Trophoblast cell (in vitro differentiated cells and primary cell): ENCODE results near the gene TBC1D22A.

Source experiments
- DNase-seq, 2 donors: peaks; one replicate each; pipeline ENCODE4 v3.0.0-alpha.2; 2016
- H2AFZ ChIP-seq: 2 replicates; pipeline ENCODE4 v1.6.1; 2013; ENCODE audit warnings: low read length, moderate library complexity, mild to moderate bottlenecking; ENCODE audit not compliant: insufficient read depth, poor library complexity
- H2AK5ac ChIP-seq: 2 replicates; pipeline ENCODE4 v1.6.1; 2013; ENCODE audit warnings: mild to moderate bottlenecking, low read length
- H2BK120ac ChIP-seq: 2 replicates; pipeline ENCODE4 v1.6.1; 2013; ENCODE audit warnings: low read length, mild to moderate bottlenecking, moderate library complexity; ENCODE audit not compliant: insufficient read depth, poor library complexity
- H2BK12ac ChIP-seq: 2 replicates; pipeline ENCODE4 v1.6.1; 2013; ENCODE audit warnings: mild to moderate bottlenecking, low read length, moderate library complexity
- H2BK5ac ChIP-seq: 2 replicates; pipeline ENCODE4 v1.6.1; 2013; ENCODE audit warnings: low read length, low read depth, moderate library complexity, mild to moderate bottlenecking; ENCODE audit not compliant: poor library complexity
- H3K14ac ChIP-seq: 2 replicates; pipeline ENCODE4 v1.6.1; 2013; ENCODE audit warnings: mild to moderate bottlenecking, low read length
- H3K18ac ChIP-seq: 2 replicates; pipeline ENCODE4 v1.6.1; 2013; ENCODE audit warnings: mild to moderate bottlenecking, low read length
- H3K23ac ChIP-seq: 2 replicates; pipeline ENCODE4 v1.6.1; 2013; ENCODE audit warnings: low read length
- H3K27ac ChIP-seq: 2 replicates; pipeline ENCODE4 v1.5.1; 2013; ENCODE audit warnings: low read depth, mild to moderate bottlenecking, inconsistent platforms, low read length, moderate library complexity
- H3K27me3 ChIP-seq: 2 replicates; pipeline ENCODE4 v1.6.1; 2013; ENCODE audit warnings: inconsistent platforms, mild to moderate bottlenecking, low read length, moderate library complexity; ENCODE audit not compliant: insufficient read depth
- H3K36me3 ChIP-seq, 2 experiments: 1 replicate in 1 of 2; 2 replicates in 1 of 2; pipeline ENCODE4 v1.6.1; 2013; ENCODE audit warnings: low read length in 2 of 2, mild to moderate bottlenecking in 2 of 2, moderate library complexity in 1 of 2; ENCODE audit not compliant: insufficient read depth in 2 of 2, control insufficient read depth in 1 of 2
- H3K4ac ChIP-seq: 2 replicates; pipeline ENCODE4 v1.6.1; 2013; ENCODE audit warnings: low read depth, mild to moderate bottlenecking, low read length, moderate library complexity
- H3K4me1 ChIP-seq, 2 experiments: 1 replicate in 1 of 2; 2 replicates in 1 of 2; pipeline ENCODE4 v1.6.1; 2013; ENCODE audit warnings: low read length in 2 of 2, mild to moderate bottlenecking in 2 of 2, moderate library complexity in 1 of 2; ENCODE audit not compliant: insufficient read depth in 2 of 2, control insufficient read depth in 1 of 2
- H3K4me2 ChIP-seq: 2 replicates; pipeline ENCODE4 v1.6.1; 2013; ENCODE audit warnings: inconsistent platforms, mild to moderate bottlenecking, low read length, moderate library complexity
- H3K4me3 ChIP-seq: 2 replicates; pipeline ENCODE4 v1.5.1; 2013; ENCODE audit warnings: mild to moderate bottlenecking, low read depth, low read length, inconsistent platforms
- H3K79me1 ChIP-seq: one replicate; pipeline ENCODE4 v1.6.1; 2013; ENCODE audit warnings: low read length
- H3K79me2 ChIP-seq: 2 replicates; pipeline ENCODE4 v1.6.1; 2013; ENCODE audit warnings: low read length, mild to moderate bottlenecking; ENCODE audit not compliant: control insufficient read depth, insufficient read depth, poor library complexity
- H3K9ac ChIP-seq: 2 replicates; pipeline ENCODE4 v1.6.1; 2013; ENCODE audit warnings: mild to moderate bottlenecking, low read length
- H3K9me3 ChIP-seq: 2 replicates; pipeline ENCODE4 v1.6.1; 2013; ENCODE audit warnings: low read depth, mild to moderate bottlenecking, control low read depth, inconsistent platforms, low read length; ENCODE audit not compliant: insufficient read depth
- H4K12ac ChIP-seq: 2 replicates; pipeline ENCODE4 v1.6.1; 2013; ENCODE audit warnings: low read depth, mild to moderate bottlenecking, low read length, moderate library complexity
- H4K8ac ChIP-seq: 2 replicates; pipeline ENCODE4 v1.6.1; 2013; ENCODE audit warnings: low read depth, mild to moderate bottlenecking, low read length, moderate library complexity
- H4K91ac ChIP-seq: one replicate; pipeline ENCODE4 v1.6.1; 2013; ENCODE audit warnings: low read depth, mild to moderate bottlenecking, low read length, moderate library complexity
- WGBS: extraction: QIAGEN DNeasy Blood & Tissue Kit; methylation state at CpG from one replicate; pipeline ENCODE4 v1.1.7; 2013; ENCODE audit warnings: missing lambda C conversion rate; ENCODE audit not compliant: insufficient read length, insufficient coverage; ENCODE audit errors: extremely low coverage; 5-methylcytosine and 5-hydroxymethylcytosine counted together

Gene TBC1D22A

DNA sequence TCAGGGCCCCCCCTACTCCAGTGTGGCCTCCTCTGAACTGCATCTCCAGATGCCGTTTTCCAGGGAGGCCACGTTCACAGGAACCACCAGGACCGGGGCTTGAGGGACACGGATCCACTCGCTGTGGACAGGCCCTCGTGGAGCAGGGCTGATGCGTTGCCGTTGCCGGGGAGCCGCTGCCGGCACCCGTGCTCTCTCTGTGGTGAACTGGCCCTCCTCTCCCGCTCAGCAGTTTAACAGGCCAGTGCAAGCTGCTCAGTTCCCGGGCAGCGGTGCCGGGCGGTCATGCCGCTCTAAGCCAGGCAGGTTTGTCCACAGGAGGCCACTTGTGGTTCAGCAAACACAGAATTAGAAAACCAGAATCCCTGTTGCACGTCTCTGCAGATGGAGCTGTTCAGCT, 301.6 kb downstream of the TBC1D22A start:
- no peak overlapping the region for H3K4me3 ChIP-seq
- no peaks in the 10 kb centered on the region for H3K27me3 ChIP-seq
- H4K12ac ChIP-seq = no peak overlapping the region
- no peak overlapping the region for H3K18ac ChIP-seq
- no peak overlapping the region for H4K91ac ChIP-seq
- no peak overlapping the region for H3K14ac ChIP-seq
- no peak overlapping the region for H3K27ac ChIP-seq
- no peak overlapping the region for H3K9ac ChIP-seq
- H2AFZ ChIP-seq = no peak overlapping the region
- no peak overlapping the region for H3K4me2 ChIP-seq
- H2AK5ac ChIP-seq = no peak overlapping the region
- WGBS = no CpG with 5 or more reads among the region's 19 CpGs
- no peak overlapping the region for H2BK12ac ChIP-seq
- H3K4ac ChIP-seq = no peak overlapping the region
- no peak overlapping the region for H4K8ac ChIP-seq
- H3K9me3 ChIP-seq = no peaks in the 10 kb centered on the region
- H2BK120ac ChIP-seq = no peak overlapping the region
- no peak overlapping the region for H2BK5ac ChIP-seq
- peaks cover 0 to 7% of the 10 kb centered on the region in 2 experiments for H3K36me3 ChIP-seq
- no peak for DNase-seq
- H3K79me2 ChIP-seq = no peaks in the 10 kb centered on the region
- H3K4me1 ChIP-seq = no peaks in the 10 kb centered on the region
- H3K79me1 ChIP-seq = no peaks in the 10 kb centered on the region
- no peak overlapping the region for H3K23ac ChIP-seq

DNA sequence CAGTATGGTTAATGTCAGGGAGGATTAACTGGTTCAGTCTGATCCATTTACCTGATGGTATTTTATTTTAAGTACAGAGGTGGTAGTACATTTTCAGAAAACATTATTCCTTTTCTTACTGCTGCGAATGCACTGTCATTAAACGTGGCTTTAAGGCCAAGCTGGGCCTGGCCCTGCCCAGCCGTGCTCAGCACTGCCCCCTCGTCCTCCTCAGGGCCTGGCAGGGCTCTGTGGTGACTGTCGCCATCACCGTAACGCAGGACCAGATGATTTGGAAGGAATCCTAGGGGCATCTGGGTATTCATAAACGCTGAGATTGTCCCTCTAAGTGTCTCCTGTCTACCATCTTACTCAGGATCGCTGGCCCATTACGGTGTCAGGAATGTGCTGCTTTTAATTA, 302.0 kb downstream of the TBC1D22A start:
- Histone ChIP-seq H3K4me3 (no peak overlapping the region), H3K18ac (no peak overlapping the region), H3K27me3 (no peaks in the 10 kb centered on the region), H2AFZ (no peak overlapping the region), H3K79me2 (no peaks in the 10 kb centered on the region), H3K36me3 (peaks cover 0 to 7% of the 10 kb centered on the region in 2 experiments), H4K12ac (no peak overlapping the region), H3K27ac (no peak overlapping the region), H4K91ac (no peak overlapping the region), H2BK5ac (no peak overlapping the region), H2BK12ac (no peak overlapping the region), H3K4me1 (no peaks in the 10 kb centered on the region), H3K4me2 (no peak overlapping the region), H2AK5ac (no peak overlapping the region), H3K14ac (no peak overlapping the region), H3K23ac (no peak overlapping the region), H3K9ac (no peak overlapping the region), H4K8ac (no peak overlapping the region), H3K9me3 (no peaks in the 10 kb centered on the region), H3K4ac (no peak overlapping the region), H3K79me1 (no peaks in the 10 kb centered on the region), H2BK120ac (no peak overlapping the region)
- WGBS = no CpG with 5 or more reads among the region's 10 CpGs
- no peak for DNase-seq

DNA sequence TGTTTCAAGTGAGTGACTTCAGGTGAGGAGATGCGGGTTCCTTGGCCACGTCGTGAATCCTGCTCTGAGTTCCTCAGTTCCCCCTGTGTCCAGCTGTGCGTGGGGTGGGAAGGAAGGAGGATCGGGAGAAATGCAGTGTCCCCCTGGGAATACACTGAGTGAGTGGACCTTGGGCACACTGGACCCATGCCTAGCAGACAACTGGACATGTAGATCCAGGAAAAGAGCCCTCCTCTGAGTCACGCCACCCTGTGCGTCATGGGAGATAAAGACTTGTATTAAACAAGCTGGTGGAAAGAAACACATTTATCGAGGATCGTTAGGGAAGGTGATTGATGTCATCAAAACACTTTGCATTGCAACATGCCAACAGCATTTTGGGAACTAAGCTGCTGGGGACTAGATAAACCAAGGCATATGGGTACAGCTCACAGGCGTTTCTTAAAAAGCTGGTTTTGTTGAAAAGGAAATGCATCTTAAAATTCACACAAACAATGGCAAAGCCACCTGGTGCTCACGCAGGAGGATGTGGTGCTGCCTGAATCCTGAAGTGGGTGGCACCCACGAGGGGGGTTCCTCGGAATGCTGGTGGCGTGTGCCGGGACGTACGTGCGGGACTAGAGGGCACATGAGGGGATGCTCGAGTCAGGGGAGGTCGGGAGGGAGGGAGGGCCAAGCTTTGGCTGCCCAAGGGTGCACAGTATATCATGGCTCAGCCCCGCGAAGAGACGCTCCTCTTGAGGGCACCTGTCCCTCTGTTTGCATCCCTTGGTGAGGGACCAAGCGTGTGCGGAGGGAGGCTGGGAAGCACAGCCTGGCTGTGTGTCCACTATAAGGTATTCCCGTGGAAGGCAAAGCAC, 303.5 kb downstream of the TBC1D22A start:
- H3K27me3 ChIP-seq = no peaks in the 10 kb centered on the region
- no peaks in the 10 kb centered on the region for H3K4me1 ChIP-seq
- no peak overlapping the region for H3K27ac ChIP-seq
- peaks cover 0 to 7% of the 10 kb centered on the region in 2 experiments for H3K36me3 ChIP-seq
- H3K4me2 ChIP-seq = no peak overlapping the region
- H3K4ac ChIP-seq = no peak overlapping the region
- no peak overlapping the region for H3K23ac ChIP-seq
- H3K14ac ChIP-seq = no peak overlapping the region
- H4K8ac ChIP-seq = no peak overlapping the region
- no peaks in the 10 kb centered on the region for H3K9me3 ChIP-seq
- DNase-seq = no peak
- H2AK5ac ChIP-seq = no peak overlapping the region
- H2BK5ac ChIP-seq = no peak overlapping the region
- WGBS = no CpG with 5 or more reads among the region's 26 CpGs
- H4K12ac ChIP-seq = no peak overlapping the region
- no peaks in the 10 kb centered on the region for H3K79me1 ChIP-seq
- H3K18ac ChIP-seq = no peak overlapping the region
- no peak overlapping the region for H2BK12ac ChIP-seq
- H2BK120ac ChIP-seq = no peak overlapping the region
- no peak overlapping the region for H3K4me3 ChIP-seq
- no peak overlapping the region for H4K91ac ChIP-seq
- no peaks in the 10 kb centered on the region for H3K79me2 ChIP-seq
- H3K9ac ChIP-seq = no peak overlapping the region
- H2AFZ ChIP-seq = no peak overlapping the region

DNA sequence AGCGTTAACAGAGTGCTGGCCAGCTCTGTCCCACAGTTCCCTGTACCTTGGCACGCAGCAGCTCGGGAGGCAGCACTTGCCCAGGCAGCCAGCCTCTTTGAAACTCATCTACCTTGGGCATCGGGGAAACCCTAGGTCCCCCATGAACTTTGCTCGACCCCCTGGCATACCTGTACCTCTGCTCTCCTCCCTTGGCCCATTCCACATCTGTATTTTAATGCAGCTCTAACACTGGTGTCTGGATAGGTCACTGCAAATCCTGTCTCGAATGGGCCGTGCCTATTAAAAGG, 304.1 kb downstream of the TBC1D22A start:
- no peak overlapping the region for H4K12ac ChIP-seq
- H3K36me3 ChIP-seq = peaks cover 0 to 3% of the 10 kb centered on the region in 2 experiments
- H3K18ac ChIP-seq = no peak overlapping the region
- no peak overlapping the region for H3K14ac ChIP-seq
- no peak overlapping the region for H3K23ac ChIP-seq
- no peak overlapping the region for H4K8ac ChIP-seq
- no peak overlapping the region for H2BK120ac ChIP-seq
- peaks cover 0 to 3% of the 10 kb centered on the region in 2 experiments for H3K4me1 ChIP-seq
- no peak for DNase-seq
- H3K9me3 ChIP-seq = no peaks in the 10 kb centered on the region
- no peak overlapping the region for H3K9ac ChIP-seq
- no peak overlapping the region for H2AFZ ChIP-seq
- H3K79me1 ChIP-seq = no peaks in the 10 kb centered on the region
- no peak overlapping the region for H2BK5ac ChIP-seq
- H2AK5ac ChIP-seq = no peak overlapping the region
- no CpG with 5 or more reads among the region's 7 CpGs for WGBS
- no peaks in the 10 kb centered on the region for H3K79me2 ChIP-seq
- no peak overlapping the region for H3K4me2 ChIP-seq
- H3K4ac ChIP-seq = no peak overlapping the region
- no peak overlapping the region for H2BK12ac ChIP-seq
- no peaks in the 10 kb centered on the region for H3K27me3 ChIP-seq
- no peak overlapping the region for H3K27ac ChIP-seq
- H4K91ac ChIP-seq = no peak overlapping the region
- H3K4me3 ChIP-seq = no peak overlapping the region
